ENCODE data around the gene PLCH1.

- TF ChIP-seq, protein P1, sequence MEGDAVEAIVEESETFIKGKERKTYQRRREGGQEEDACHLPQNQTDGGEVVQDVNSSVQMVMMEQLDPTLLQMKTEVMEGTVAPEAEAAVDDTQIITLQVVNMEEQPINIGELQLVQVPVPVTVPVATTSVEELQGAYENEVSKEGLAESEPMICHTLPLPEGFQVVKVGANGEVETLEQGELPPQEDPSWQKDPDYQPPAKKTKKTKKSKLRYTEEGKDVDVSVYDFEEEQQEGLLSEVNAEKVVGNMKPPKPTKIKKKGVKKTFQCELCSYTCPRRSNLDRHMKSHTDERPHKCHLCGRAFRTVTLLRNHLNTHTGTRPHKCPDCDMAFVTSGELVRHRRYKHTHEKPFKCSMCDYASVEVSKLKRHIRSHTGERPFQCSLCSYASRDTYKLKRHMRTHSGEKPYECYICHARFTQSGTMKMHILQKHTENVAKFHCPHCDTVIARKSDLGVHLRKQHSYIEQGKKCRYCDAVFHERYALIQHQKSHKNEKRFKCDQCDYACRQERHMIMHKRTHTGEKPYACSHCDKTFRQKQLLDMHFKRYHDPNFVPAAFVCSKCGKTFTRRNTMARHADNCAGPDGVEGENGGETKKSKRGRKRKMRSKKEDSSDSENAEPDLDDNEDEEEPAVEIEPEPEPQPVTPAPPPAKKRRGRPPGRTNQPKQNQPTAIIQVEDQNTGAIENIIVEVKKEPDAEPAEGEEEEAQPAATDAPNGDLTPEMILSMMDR (IDR thresholded peaks at IDR 0.05) = no peak
- TF ChIP-seq POLR2A (IDR thresholded peaks at IDR 0.05) = no peak
Measured at GRCh38 chr3:155568295-155568694, 176.6 kb downstream of the PLCH1 start.

All from right lobe of liver (tissue), 4 donors.